Inflammatory macrophage (primary cell): ENCODE data around the gene CFAP99.
"Not testable (repeated sequence)": the region's sequence is repeated elsewhere in the genome, so short reads cannot be mapped to it uniquely, and the experiment has no call there.

ENCODE experiments used
- DNase-seq, 2 donors: peaks; one replicate each; pipeline ENCODE4 v3.0.0-alpha.2; 2020 to 2022

CFAP99 gene

GRCh38 chr4:2429945-2430757 is 11.4 kb downstream of the CFAP99 start:
- DNase-seq = not testable (repeated sequence)

- DNase-seq = no peak
Measured at GRCh38 chr4:2432004-2432403, 13.2 kb downstream of the CFAP99 start.

GRCh38 chr4:2432991-2433530 is 14.3 kb downstream of the CFAP99 start:
- no peak for DNase-seq

GRCh38 chr4:2433609-2434350 is 15.0 kb downstream of the CFAP99 start:
- no peak for DNase-seq

GRCh38 chr4:2434420-2434819 is 15.7 kb downstream of the CFAP99 start:
- DNase-seq = no peak

- DNase-seq = no peak
Measured at GRCh38 chr4:2436301-2436700, 17.5 kb downstream of the CFAP99 start.

- no peak for DNase-seq
Measured at GRCh38 chr4:2436761-2437474, 18.2 kb downstream of the CFAP99 start.

GRCh38 chr4:2437475-2438215 is 18.9 kb downstream of the CFAP99 start:
- no peak for DNase-seq

GRCh38 chr4:2438822-2439718 is 20.3 kb downstream of the CFAP99 start:
- DNase-seq = no peak

GRCh38 chr4:2441393-2442174 is 22.8 kb downstream of the CFAP99 start:
- peak; percentile 65 to 70 for DNase-seq

GRCh38 chr4:2442175-2442993 is 23.6 kb downstream of the CFAP99 start:
- no peak for DNase-seq

- DNase-seq = no peak
Measured at GRCh38 chr4:2443061-2443730, 24.4 kb downstream of the CFAP99 start.

GRCh38 chr4:2443956-2444740 is 25.4 kb downstream of the CFAP99 start:
- no peak for DNase-seq

GRCh38 chr4:2445130-2445529 is 26.4 kb downstream of the CFAP99 start:
- no peak for DNase-seq

- no peak for DNase-seq
Measured at GRCh38 chr4:2445571-2445970, 26.8 kb downstream of the CFAP99 start.

- DNase-seq = no peak
Measured at GRCh38 chr4:2446656-2447564, 28.2 kb downstream of the CFAP99 start.

GRCh38 chr4:2448589-2448988 is 29.8 kb downstream of the CFAP99 start:
- DNase-seq = no peak
